ENCODE measurements around the gene CTSK.

DNA sequence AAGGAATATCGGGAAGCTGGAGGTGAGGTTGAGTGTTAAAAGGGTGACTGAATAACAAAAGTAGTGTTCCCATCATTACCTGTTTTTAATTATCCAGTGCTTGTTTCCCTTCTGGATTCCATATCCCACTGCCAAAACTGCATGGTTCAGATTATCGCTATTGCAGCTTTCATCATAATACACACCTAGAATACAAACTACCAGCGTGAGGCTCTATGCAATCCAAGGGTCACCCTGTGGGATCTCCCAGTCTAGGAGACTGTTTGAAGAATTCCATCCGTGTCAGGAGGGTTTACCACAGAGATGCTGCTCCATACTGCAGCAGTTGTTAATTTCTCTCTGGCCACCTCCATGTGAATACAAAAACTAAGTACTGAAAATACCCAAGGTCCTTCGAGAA lies 9.0 kb downstream of the CTSK start:
- TF ChIP-seq POLR2AphosphoS5 (IDR thresholded peaks at IDR 0.05; ENCODE audit: borderline replicate concordance, low read depth, low read length) (no peak), EZH2 (IDR thresholded peaks at IDR 0.05) (no peak), FOXP2 (optimal IDR thresholded peaks at IDR 0.05; ENCODE audit: control extremely low read depth, extremely low read length, insufficient read depth) (no peak)
